ENCODE data around the gene CCR5AS.

Gene CCR5AS

DNA sequence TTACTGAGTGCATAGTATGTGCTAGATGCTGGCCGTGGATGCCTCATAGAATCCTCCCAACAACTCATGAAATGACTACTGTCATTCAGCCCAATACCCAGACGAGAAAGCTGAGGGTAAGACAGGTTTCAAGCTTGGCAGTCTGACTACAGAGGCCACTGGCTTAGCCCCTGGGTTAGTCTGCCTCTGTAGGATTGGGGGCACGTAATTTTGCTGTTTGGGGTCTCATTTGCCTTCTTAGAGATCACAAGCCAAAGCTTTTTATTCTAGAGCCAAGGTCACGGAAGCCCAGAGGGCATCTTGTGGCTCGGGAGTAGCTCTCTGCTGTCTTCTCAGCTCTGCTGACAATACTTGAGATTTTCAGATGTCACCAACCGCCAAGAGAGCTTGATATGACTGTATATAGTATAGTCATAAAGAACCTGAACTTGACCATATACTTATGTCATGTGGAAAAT lies 37.2 kb downstream of the CCR5AS start:
- no peak overlapping the region for H2BK15ac ChIP-seq (ENCODE audit: low read length)
- peaks cover 0 to 5% (median 0%) of the 10 kb centered on the region in 4 experiments; a peak in 1 of 7 replicates for H3K27me3 ChIP-seq (replicated peaks in 1 of 4; ENCODE audit: control insufficient read depth in 3 of 4, extremely low read depth in 1 of 4, insufficient read depth in 3 of 4, low read length in 3 of 4)
- H3K14ac ChIP-seq (ENCODE audit: insufficient read length): no peak overlapping the region
- H3K36me3 ChIP-seq (ENCODE audit: control insufficient read depth in 2 of 4, insufficient read depth in 4 of 4, low read length in 3 of 4): no peaks in the 10 kb centered on the region
- no peak overlapping the region for H4K5ac ChIP-seq (ENCODE audit: insufficient read length, low read depth, low read length)
- H3K4ac ChIP-seq (replicated peaks; ENCODE audit: insufficient read length, low read depth, low read length): no peak overlapping the region
- TF ChIP-seq SIX5 (IDR thresholded peaks at IDR 0.05; ENCODE audit: low read depth, low read length): no peak
- TF ChIP-seq ZNF274 (IDR thresholded peaks at IDR 0.05; ENCODE audit: borderline replicate concordance, extremely low read depth, low read length): no peak
- no peak for TF ChIP-seq SAP30 (IDR thresholded peaks at IDR 0.05; ENCODE audit: insufficient read depth, insufficient replicate concordance, low read length)
- ChIA-PET CTCF (ENCODE audit: partially characterized antibody) (interaction anchor here (0.7 to 12.9 kb wide), 25 partner anchors 8 to 494 kb away, joined by 3 to 164 read pairs (median 5); partner anchors contain the start of genes CCR1 and CCRL2), POLR2A (ENCODE audit: partially characterized antibody) (no interaction called here)
- H4K91ac ChIP-seq (replicated peaks; ENCODE audit: insufficient read length, low read length): no peak overlapping the region
- H2AFZ ChIP-seq (ENCODE audit: low read length): no peak overlapping the region
- no peak overlapping the region for H2AK5ac ChIP-seq (ENCODE audit: low read depth, low read length)
- H2BK20ac ChIP-seq (ENCODE audit: low read length): no peak overlapping the region
- H2BK120ac ChIP-seq (replicated peaks; ENCODE audit: low read depth, low read length): no peak overlapping the region
- no peak overlapping the region for H2BK5ac ChIP-seq (ENCODE audit: low read depth, low read length)
- no peak for FAIRE-seq
- H3K18ac ChIP-seq (ENCODE audit: extremely low read depth, low read length): no peak overlapping the region
- H3K23ac ChIP-seq (ENCODE audit: insufficient read length): no peak overlapping the region
- H2BK12ac ChIP-seq (ENCODE audit: low read depth, low read length): no peak overlapping the region
- H3K23me2 ChIP-seq (ENCODE audit: low read depth, low read length): no peaks in the 10 kb centered on the region
- no peak overlapping the region for H4K8ac ChIP-seq (ENCODE audit: extremely low read depth, insufficient read depth, low read length)
- H3K4me2 ChIP-seq (ENCODE audit: insufficient read depth in 1 of 2, low read depth in 2 of 2, low read length in 2 of 2): no peak overlapping the region
- no peak overlapping the region for H3K56ac ChIP-seq (replicated peaks; ENCODE audit: insufficient read length, low read depth, low read length)
- no peaks in the 10 kb centered on the region for H3K79me2 ChIP-seq (ENCODE audit: control insufficient read depth in 1 of 2, insufficient read depth in 2 of 2, low read length in 2 of 2)
- H3K4me1 ChIP-seq (replicated peaks in 1 of 4; ENCODE audit: control insufficient read depth in 3 of 4, insufficient read depth in 4 of 4, low read length in 3 of 4): no peaks in the 10 kb centered on the region
- H3K9me3 ChIP-seq (ENCODE audit: insufficient read depth in 2 of 2, low read depth in 1 of 2, low read length in 1 of 2): no peaks in the 10 kb centered on the region
- H3K9ac ChIP-seq (replicated peaks in 1 of 4; ENCODE audit: extremely low read depth in 1 of 4, low read depth in 3 of 4, low read length in 3 of 4): no peak overlapping the region
- no peaks in the 10 kb centered on the region for H4K20me1 ChIP-seq (replicated peaks in 1 of 2; ENCODE audit: control insufficient read depth in 1 of 2, insufficient read depth in 2 of 2, low read length in 2 of 2)
- no peak overlapping the region for H3K4me3 ChIP-seq (ENCODE audit: extremely low read depth in 1 of 4, insufficient read depth in 2 of 4, low read depth in 3 of 4, low read length in 4 of 4)
- WGBS, 2 experiments (ENCODE audit: extremely low coverage in 1 of 2, insufficient coverage in 1 of 2, insufficient read length in 1 of 2, insufficient replicate concordance in 2 of 2, low coverage in 1 of 2, low lambda C conversion rate in 2 of 2, missing lambda C conversion rate in 1 of 2): 85% methylated on average over 6 of the region's 6 CpGs; no CpG with 5 or more reads in 1 of the 2 experiments
- H3K79me1 ChIP-seq (ENCODE audit: low read depth, low read length): no peaks in the 10 kb centered on the region
- no peak for DNase-seq (ENCODE audit: low read depth in 1 of 2, low spot score in 2 of 2)
- H3K27ac ChIP-seq (ENCODE audit: low read depth, low read length): no peak overlapping the region
